Heart right ventricle (tissue), 16 donors: Measurements from ENCODE around the gene ALOX5. TPM values are rescaled to one million over a fixed set of nuclear protein-coding genes. Genes with fewer than 3 reads are reported as not detected.

ENCODE experiments used
- ATAC-seq, 8 donors: fragments of 200-7000 bp; cut with Tn5 transposase; one replicate each; pipeline ENCODE4 v1.9.1; 2020; ENCODE audit warnings: mild to moderate bottlenecking in 8 of 8, moderate library complexity in 8 of 8, moderate number of reproducible peaks in 1 of 8
- DNase-seq, 2 donors: peaks; one replicate each; pipeline ENCODE4 v3.0.0-alpha.2; 2020
- H3K27ac ChIP-seq, 10 donors: fragments of 200-600 bp; sonication (generic) in 2 of 10; one replicate each; pipeline versions ENCODE4 v1.5.0 to v1.8.0; 2020 to 2022; ENCODE audit warnings: mild to moderate bottlenecking in 3 of 10
- H3K27me3 ChIP-seq, 7 donors: fragments of 200-600 bp; one replicate each; pipeline ENCODE4 v1.8.0; 2021 to 2022; ENCODE audit warnings: mild to moderate bottlenecking in 2 of 7
- H3K36me3 ChIP-seq, 9 donors: fragments of 200-600 bp; sonication (generic) in 1 of 9; one replicate each; pipeline versions ENCODE4 v1.5.0 to v1.8.0; 2020 to 2022; ENCODE audit warnings: mild to moderate bottlenecking in 2 of 9
- H3K4me1 ChIP-seq, 9 donors: fragments of 200-600 bp; sonication (generic) in 1 of 9; one replicate each; pipeline versions ENCODE4 v1.5.0 to v1.8.0; 2020 to 2022; ENCODE audit warnings: mild to moderate bottlenecking in 4 of 9
- H3K4me3 ChIP-seq, 10 donors: fragments of 200-600 bp; sonication (generic) in 2 of 10; one replicate each; pipeline versions ENCODE4 v1.5.0 to v1.8.0; 2020 to 2022; ENCODE audit warnings: mild to moderate bottlenecking in 7 of 10, moderate library complexity in 2 of 10
- H3K9me3 ChIP-seq, 11 donors: fragments of 200-600 bp in 10 of 11; sonication (generic) in 2 of 11; one replicate each; pipeline versions ENCODE4 v1.5.0 to v1.8.0; 2013 to 2022; ENCODE audit warnings: mild to moderate bottlenecking in 2 of 11, control low read depth in 1 of 11, moderate library complexity in 1 of 11
- WGBS, 2 donors: extraction: QIAGEN DNeasy Blood & Tissue Kit; methylation state at CpG; one replicate each; pipeline ENCODE4 v1.1.7; 2013; ENCODE audit warnings: inconsistent platforms in 1 of 2; 5-methylcytosine and 5-hydroxymethylcytosine counted together
- intact Hi-C, 10 donors: fragments of 100-400 bp; cut with DNase I; formaldehyde crosslinking; loops; one replicate each; pipeline versions ENCODE4 v1.11.1 to v1.14.2; 2022
- polyA plus RNA-seq, 2 donors: library from polyadenylated mRNA; stranded (reverse); fragments of 200-250 nt; gene quantifications; one replicate each; pipeline ENCODE4 v1.2.3, GENCODE V29; 2013
- total RNA-seq, 10 donors: library from RNA; stranded (reverse); fragmentation: NEBNext Ultra II Directional in 3 of 10; extraction: Animal tissue kit (Norgen Biotek cat#: 25700) in 3 of 10; gene quantifications; one replicate each; pipeline versions ENCODE4 v1.2.1 to v1.2.4, GENCODE V29; 2021 to 2023
- TF ChIP-seq, protein P1 (sequence below), 9 donors: fragments of 200-600 bp; sonication (generic) in 2 of 9; IDR thresholded peaks; one replicate each; pipeline versions ENCODE4 v1.5.0 to v1.8.0; 2021 to 2022; ENCODE audit warnings: antibody characterized with exemption in 9 of 9, mild to moderate bottlenecking in 5 of 9, moderate library complexity in 1 of 9
- donor health status: Arrhythmogenic right ventricular cardiomyopathy.
- donor health status: ischemic (EF 13 %, LVEDD 7.1; RV severe dilation, severe dysfunction).
- donor health status: healthy with polysubstance abuse.
- donor health status: DM: no; HTN: yes; CAD: no.
- donor health status: DM: no; HTN: no; CAD: no.
- donor health status: ischemic (EF 25% LVEDD 6.9; RV normal size, moderate dysfunction).
- donor health status: ischemic (EF 25% LVEDD 5.7; RV mildly dilated, moderate dysfunction).
- donor health status: healthy.
- donor health status: DM: yes; HTN: yes; CAD: no.
- donor health status: Ischemic cardiomyopathy.
- donor health status: ischemic (EF 35%, LVEDD 5.7; RV mildly dilated, moderate dysfunction).
- donor health status: nonischemic (EF 11% LVEDD 7.7; RV severe dilation, severe dysfunction).
- donor health status: DM: yes; HTN: yes; CAD: no.
- donor health status: PGD.
- donor health status: ischemic (EF 29% LVEDD 5.4; RV normal size, mild dysfunction).
- donor health status: nonischemic (EF 23%, LVEDD 6.1; RV moderate dilation, normal function).

The ALOX5 gene
- total and polyA plus RNA-seq, 12 donors, result 1.8 to 21.8 (median 4.4) TPM

DNA sequence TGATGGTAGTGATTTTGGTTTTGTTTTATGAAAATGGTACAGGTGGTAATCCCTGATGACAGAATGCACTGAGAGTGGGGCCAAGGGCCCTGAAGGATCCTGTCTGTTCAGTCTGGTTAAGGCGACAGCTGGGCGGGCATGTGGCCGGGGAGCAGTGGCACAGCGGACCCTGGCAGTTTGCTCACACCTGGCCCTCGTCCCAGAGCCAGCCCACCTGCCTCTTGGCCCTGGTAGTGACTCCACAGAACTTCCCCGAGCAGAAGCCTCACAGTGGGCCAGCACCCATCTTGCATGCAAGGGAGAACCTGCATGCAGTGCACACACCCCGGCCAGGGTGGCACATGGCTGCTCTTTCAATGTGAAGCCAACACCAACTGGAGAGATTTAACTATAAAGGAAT, 82.8 kb downstream of the ALOX5 start:
- DNase-seq (no peak), ATAC-seq (no peak)

DNA sequence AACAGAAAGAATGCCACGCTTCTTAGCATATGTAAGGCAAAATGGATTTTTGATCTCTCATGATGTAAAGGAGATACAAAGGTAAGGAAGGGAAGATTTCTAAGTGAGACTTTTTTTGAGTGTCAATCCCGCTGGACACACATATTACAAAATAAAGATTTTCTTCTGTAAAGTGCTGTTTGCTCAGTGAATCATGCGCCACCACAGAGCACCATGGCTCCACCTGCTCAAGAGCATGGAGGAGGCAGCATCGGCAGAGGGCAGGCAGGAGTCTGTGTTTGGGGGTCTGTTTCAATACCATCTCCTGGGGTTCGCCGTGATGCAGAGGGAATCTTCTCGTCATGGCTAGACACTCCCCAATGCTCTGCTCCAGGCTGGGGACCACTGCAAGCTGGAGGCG, 83.5 kb downstream of the ALOX5 start:
- DNase-seq (no peak), ATAC-seq (no peak)
- 93 to 97% methylated on average over 8 of the region's 8 CpGs for WGBS, 2 donors
- H3K36me3 ChIP-seq, result peaks cover 0 to 69% (median 19%) of the 10 kb centered on the region in 9 donors
- H3K27ac ChIP-seq, result no peak overlapping the region
- no peaks in the 10 kb centered on the region for H3K9me3 ChIP-seq
- intact Hi-C loops, result loop anchor here in 1 of 10 donors (10.0 kb wide), 1 partner anchor 203 kb away; no protein-coding TSS in a partner anchor
- TF ChIP-seq, protein P1, sequence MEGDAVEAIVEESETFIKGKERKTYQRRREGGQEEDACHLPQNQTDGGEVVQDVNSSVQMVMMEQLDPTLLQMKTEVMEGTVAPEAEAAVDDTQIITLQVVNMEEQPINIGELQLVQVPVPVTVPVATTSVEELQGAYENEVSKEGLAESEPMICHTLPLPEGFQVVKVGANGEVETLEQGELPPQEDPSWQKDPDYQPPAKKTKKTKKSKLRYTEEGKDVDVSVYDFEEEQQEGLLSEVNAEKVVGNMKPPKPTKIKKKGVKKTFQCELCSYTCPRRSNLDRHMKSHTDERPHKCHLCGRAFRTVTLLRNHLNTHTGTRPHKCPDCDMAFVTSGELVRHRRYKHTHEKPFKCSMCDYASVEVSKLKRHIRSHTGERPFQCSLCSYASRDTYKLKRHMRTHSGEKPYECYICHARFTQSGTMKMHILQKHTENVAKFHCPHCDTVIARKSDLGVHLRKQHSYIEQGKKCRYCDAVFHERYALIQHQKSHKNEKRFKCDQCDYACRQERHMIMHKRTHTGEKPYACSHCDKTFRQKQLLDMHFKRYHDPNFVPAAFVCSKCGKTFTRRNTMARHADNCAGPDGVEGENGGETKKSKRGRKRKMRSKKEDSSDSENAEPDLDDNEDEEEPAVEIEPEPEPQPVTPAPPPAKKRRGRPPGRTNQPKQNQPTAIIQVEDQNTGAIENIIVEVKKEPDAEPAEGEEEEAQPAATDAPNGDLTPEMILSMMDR (IDR thresholded peaks at IDR 0.05), result no peak
- peaks cover 11 to 58% (median 22%) of the 10 kb centered on the region in 9 donors for H3K4me1 ChIP-seq
- no peaks in the 10 kb centered on the region for H3K27me3 ChIP-seq
- no peak overlapping the region for H3K4me3 ChIP-seq

More for the DNA sequence above, 82.8 kb downstream of the ALOX5 start:
- Histone ChIP-seq H3K27ac (no peak overlapping the region), H3K36me3 (peaks cover 0 to 64% (median 19%) of the 10 kb centered on the region in 9 donors), H3K27me3 (no peaks in the 10 kb centered on the region), H3K9me3 (no peaks in the 10 kb centered on the region), H3K4me3 (no peak overlapping the region), H3K4me1 (peaks cover 11 to 54% (median 24%) of the 10 kb centered on the region in 9 donors)
- TF ChIP-seq, protein P1 (IDR thresholded peaks at IDR 0.05), result no peak
- 97% methylated on average over 7 of the region's 7 CpGs for WGBS, 2 donors
- intact Hi-C loops, result loop anchor here in 1 of 10 donors (10.0 kb wide), 1 partner anchor 202 kb away; no protein-coding TSS in a partner anchor

DNA sequence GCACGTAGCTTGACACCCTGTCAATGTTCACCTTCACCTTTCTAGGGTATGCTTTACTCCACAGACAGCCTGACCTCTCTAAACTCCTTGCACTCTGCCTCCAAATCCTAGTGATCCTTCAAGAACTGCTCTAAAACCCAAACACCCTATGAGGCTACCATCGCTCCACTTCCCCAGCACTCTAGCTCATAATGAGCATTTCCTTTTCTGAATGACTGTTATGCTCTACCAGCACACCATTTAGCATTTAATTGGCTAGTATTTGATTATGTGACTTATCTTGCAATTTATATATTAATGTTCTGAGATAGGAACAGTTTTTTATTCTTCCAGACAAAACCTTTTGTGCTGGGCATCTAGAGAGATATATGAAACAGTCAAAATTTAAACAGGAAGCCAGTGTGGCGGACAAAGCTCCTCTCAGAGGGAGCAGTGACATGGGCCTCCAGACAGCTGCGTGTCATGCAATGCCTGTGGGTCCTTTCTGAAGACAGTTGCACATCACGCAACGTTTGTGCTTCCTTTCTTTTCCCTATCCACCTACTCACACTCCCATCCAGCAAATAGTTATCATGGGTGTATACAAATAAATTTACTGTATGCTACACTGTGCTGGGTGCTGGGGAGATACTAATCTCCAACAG, 86.3 kb downstream of the ALOX5 start:
- WGBS, 2 donors, result 86 to 87% methylated on average over 6 of the region's 6 CpGs
- no peak overlapping the region for H3K4me3 ChIP-seq
- H3K9me3 ChIP-seq, result no peaks in the 10 kb centered on the region
- peak overlapping the region in 1 of 10 donors; percentile 43 for H3K27ac ChIP-seq
- TF ChIP-seq, protein P1 (IDR thresholded peaks at IDR 0.05), result no peak
- no peaks in the 10 kb centered on the region for H3K27me3 ChIP-seq
- peaks cover 0 to 55% (median 13%) of the 10 kb centered on the region in 9 donors for H3K4me1 ChIP-seq
- DNase-seq (no peak), ATAC-seq (no peak)
- intact Hi-C loops, result loop anchor here in 6 of 10 donors (5.0 to 10.0 kb wide), 5 partner anchors 134 to 216 kb away; partner anchors contain the start of gene ZFAND4 (in 2 of the 6)
- H3K36me3 ChIP-seq, result peaks cover 0 to 78% (median 19%) of the 10 kb centered on the region in 9 donors

DNA sequence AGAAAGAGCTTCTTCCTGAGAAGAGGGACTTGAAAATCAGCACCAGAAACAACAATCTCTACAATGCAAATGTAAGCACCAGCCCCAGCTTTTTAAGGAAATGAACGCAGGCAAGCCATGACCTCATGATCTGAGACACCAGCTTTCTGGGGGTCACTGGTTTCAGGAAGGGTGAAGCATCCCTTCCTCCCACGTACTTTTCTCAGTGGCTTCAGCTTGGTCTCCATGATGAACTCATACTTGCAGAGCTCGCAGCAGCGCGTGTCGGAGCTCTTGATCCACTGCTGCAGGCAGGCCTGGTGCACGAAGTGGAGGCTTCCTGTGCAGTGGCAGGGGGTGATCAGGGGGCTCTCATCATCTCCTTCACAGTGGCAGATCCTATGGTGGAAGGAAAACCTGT, 87.0 kb downstream of the ALOX5 start:
- intact Hi-C loops, result loop anchor here in 6 of 10 donors (5.0 to 10.0 kb wide), 5 partner anchors 134 to 216 kb away; partner anchors contain the start of gene ZFAND4 (in 2 of the 6)
- ATAC-seq (peak in 2 of 8 donors; percentile 7 to 24), DNase-seq (no peak)
- Histone ChIP-seq H3K27me3 (no peaks in the 10 kb centered on the region), H3K4me3 (no peak overlapping the region), H3K36me3 (peaks cover 0 to 72% (median 19%) of the 10 kb centered on the region in 9 donors), H3K27ac (peak overlapping the region in 1 of 10 donors; percentile 43), H3K4me1 (peaks cover 0 to 55% (median 16%) of the 10 kb centered on the region in 9 donors), H3K9me3 (no peaks in the 10 kb centered on the region)
- TF ChIP-seq, protein P1 (IDR thresholded peaks at IDR 0.05), result no peak
- 82 to 85% methylated on average over 7 of the region's 7 CpGs for WGBS, 2 donors
